HepG2 (cell line): ENCODE measurements around the gene GSAP. TPM values are rescaled to one million over a fixed set of nuclear protein-coding genes. Genes with fewer than 3 reads are reported as not detected.

Experiments used
- BORCS8-MEF2B ChIP-seq: sonication (generic); formaldehyde crosslinking; IDR thresholded peaks from 2 replicates; pipeline ENCODE4 v1.8.0; 2022; ENCODE audit warnings: mild to moderate bottlenecking, missing genetic modification reagents
- FIP1L1 ChIP-seq: fragments of 200-400 bp; formaldehyde crosslinking; IDR thresholded peaks from 2 replicates; pipeline ENCODE4 v1.6.1; 2018; ENCODE audit warnings: low read depth, mild to moderate bottlenecking, low read length, moderate library complexity, borderline replicate concordance; ENCODE audit not compliant: insufficient read depth
- FOXJ3 ChIP-seq: sonication (generic); formaldehyde crosslinking; IDR thresholded peaks from 2 replicates; pipeline ENCODE4 v1.4.0; 2020; ENCODE audit warnings: missing genetic modification reagents, mild to moderate bottlenecking, borderline replicate concordance
- FOXO1 ChIP-seq: sonication (generic); formaldehyde crosslinking; IDR thresholded peaks from 2 replicates; pipeline ENCODE4 v1.4.0; 2020; ENCODE audit warnings: missing genetic modification reagents
- HIVEP1 ChIP-seq: sonication (generic); formaldehyde crosslinking; IDR thresholded peaks from 2 replicates; pipeline ENCODE4 v1.4.0; 2020; ENCODE audit warnings: mild to moderate bottlenecking, missing genetic modification reagents
- HOXA7 ChIP-seq: sonication (generic); formaldehyde crosslinking; IDR thresholded peaks from 2 replicates; pipeline ENCODE4 v1.8.1; 2022; ENCODE audit warnings: mild to moderate bottlenecking, missing genetic modification reagents, moderate library complexity
- NCOR1 ChIP-seq: fragments of 200-600 bp; sonication (generic); IDR thresholded peaks from 2 replicates; pipeline ENCODE4 v1.7.0; 2017; ENCODE audit warnings: antibody characterized with exemption, low read length, borderline replicate concordance
- NFE2L2 ChIP-seq: fragments of 150-350 bp; IDR thresholded peaks from 2 replicates; pipeline ENCODE4 v1.6.1; 2014; ENCODE audit warnings: low read length
- NFIC ChIP-seq: IDR thresholded peaks from 2 replicates; pipeline ENCODE4 v1.6.1; 2012; ENCODE audit warnings: mild to moderate bottlenecking, low read length, inconsistent platforms
- POGZ ChIP-seq: sonication (generic); formaldehyde crosslinking; IDR thresholded peaks from 2 replicates; pipeline ENCODE4 v1.4.0; 2020; ENCODE audit warnings: mild to moderate bottlenecking, missing genetic modification reagents
- REXO4 ChIP-seq: sonication (generic); formaldehyde crosslinking; IDR thresholded peaks from 2 replicates; pipeline ENCODE4 v1.8.0; 2022; ENCODE audit warnings: missing genetic modification reagents, mild to moderate bottlenecking, borderline replicate concordance
- SRSF9 ChIP-seq: fragments of 200-400 bp; formaldehyde crosslinking; IDR thresholded peaks from 2 replicates; pipeline ENCODE4 v1.6.1; 2018; ENCODE audit warnings: borderline replicate concordance, mild to moderate bottlenecking, low read depth, low read length; ENCODE audit not compliant: insufficient read depth, poor library complexity, severe bottlenecking
- ZFP36L1 ChIP-seq: sonication (generic); formaldehyde crosslinking; IDR thresholded peaks from 2 replicates; pipeline ENCODE4 v1.8.0; 2022; ENCODE audit warnings: mild to moderate bottlenecking, missing genetic modification reagents, moderate library complexity
- ZNF7 ChIP-seq: IDR thresholded peaks from 2 replicates; pipeline ENCODE4 v1.6.1; 2016; ENCODE audit warnings: missing biosample characterization, missing genetic modification reagents
- ZNF790 ChIP-seq: sonication (generic); formaldehyde crosslinking; IDR thresholded peaks from 2 replicates; pipeline ENCODE4 v1.8.0; 2022; ENCODE audit warnings: missing genetic modification reagents, mild to moderate bottlenecking, borderline replicate concordance
- ZSCAN31 ChIP-seq: sonication (generic); formaldehyde crosslinking; IDR thresholded peaks from 2 replicates; pipeline ENCODE4 v1.5.0; 2020; ENCODE audit warnings: low read depth, mild to moderate bottlenecking, missing genetic modification reagents
- polyA plus RNA-seq, 8 experiments: library from polyadenylated mRNA; depleted of rRNA in 3 of 8; stranded (reverse) in 7 of 8; unstranded in 1 of 8; fragments of >200 nt; fragmentation: Illumina TruSeq in 4 of 8; extraction: Trizol in 4 of 8; gene quantifications; 2 replicates each; pipeline versions ENCODE4 v1.2.1 to v1.2.3, GENCODE V29; 2011 to 2016; ENCODE audit warnings: low read depth in 4 of 8, missing spikeins in 1 of 8, mixed read lengths in 1 of 8; ENCODE audit not compliant: insufficient read depth in 1 of 8
- total RNA-seq, 5 experiments: library from RNA; depleted of rRNA; stranded (reverse); fragments of >200 nt; fragmentation: Illumina TruSeq; extraction: Trizol; gene quantifications; 2 replicates each; pipeline ENCODE4 v1.2.3, GENCODE V29; 2016; ENCODE audit warnings: low read depth in 1 of 5
- TF ChIP-seq, protein P1 (sequence below): IDR thresholded peaks from 2 replicates; pipeline ENCODE4 v1.6.1; 2012; ENCODE audit warnings: low read depth, low read length, improper control_type of control experiment
- TF ChIP-seq, protein P2 (sequence below): sonication (generic); formaldehyde crosslinking; conservative IDR thresholded peaks from 2 replicates; pipeline ENCODE4 v1.8.0; 2022; ENCODE audit warnings: missing genetic modification reagents
- TF ChIP-seq, protein P3 (sequence below): IDR thresholded peaks from 2 replicates; pipeline ENCODE4 v1.4.0; 2020; ENCODE audit warnings: mild to moderate bottlenecking, missing genetic modification reagents
- TF ChIP-seq, protein P4 (sequence below): sonication (generic); formaldehyde crosslinking; IDR thresholded peaks from 2 replicates; pipeline ENCODE4 v1.4.0; 2020; ENCODE audit warnings: mild to moderate bottlenecking, missing genetic modification reagents
- TF ChIP-seq, protein P5 (sequence below): sonication (generic); formaldehyde crosslinking; IDR thresholded peaks from 2 replicates; pipeline ENCODE4 v1.5.1; 2020; ENCODE audit warnings: missing genetic modification reagents, mild to moderate bottlenecking, borderline replicate concordance

Gene GSAP
- total and polyA plus RNA-seq, 2 of the 13 experiments (the other 11 are each of a cell fraction or from before 2014, with no cell fraction given): 34.6 to 40.6 TPM

DNA sequence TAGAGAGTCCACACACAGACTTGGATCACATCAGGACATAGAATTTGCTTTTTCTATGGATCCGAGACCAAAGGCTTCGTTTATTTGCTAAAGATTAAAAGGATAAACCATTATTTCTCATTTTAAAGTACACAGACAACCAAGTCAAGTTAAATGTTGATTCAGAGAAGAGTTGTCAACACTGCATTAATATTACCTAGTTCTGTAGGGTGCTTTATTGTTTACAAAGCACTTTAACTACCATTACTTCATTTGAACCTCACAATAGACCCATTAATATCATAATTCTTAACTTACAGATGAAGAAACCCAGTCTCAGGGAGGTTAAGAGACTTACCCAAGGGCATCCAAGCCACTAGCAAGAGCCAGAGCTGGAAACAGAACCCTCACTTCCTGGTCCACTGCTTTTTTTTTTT, 43.2 kb upstream of the GSAP start (continued):
- TF ChIP-seq, protein P1, sequence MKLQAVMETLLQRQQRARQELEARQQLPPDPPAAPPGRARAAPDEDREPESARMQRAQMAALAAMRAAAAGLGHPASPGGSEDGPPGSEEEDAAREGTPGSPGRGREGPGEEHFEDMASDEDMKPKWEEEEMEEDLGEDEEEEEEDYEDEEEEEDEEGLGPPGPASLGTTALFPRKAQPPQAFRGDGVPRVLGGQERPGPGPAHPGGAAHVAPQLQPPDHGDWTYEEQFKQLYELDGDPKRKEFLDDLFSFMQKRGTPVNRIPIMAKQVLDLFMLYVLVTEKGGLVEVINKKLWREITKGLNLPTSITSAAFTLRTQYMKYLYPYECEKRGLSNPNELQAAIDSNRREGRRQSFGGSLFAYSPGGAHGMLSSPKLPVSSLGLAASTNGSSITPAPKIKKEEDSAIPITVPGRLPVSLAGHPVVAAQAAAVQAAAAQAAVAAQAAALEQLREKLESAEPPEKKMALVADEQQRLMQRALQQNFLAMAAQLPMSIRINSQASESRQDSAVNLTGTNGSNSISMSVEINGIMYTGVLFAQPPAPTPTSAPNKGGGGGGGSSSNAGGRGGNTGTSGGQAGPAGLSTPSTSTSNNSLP: peak; percentile 89
- TF ChIP-seq NFIC (peak; percentile 93), FOXJ3 (CRISPR knock-in tag) (peak; percentile 89; the same call in 1 of the 2 replicates), SRSF9 (no peak), BORCS8-MEF2B (CRISPR knock-in tag) (no peak), HOXA7 (CRISPR knock-in tag) (no peak), ZNF7 (no peak), FOXO1 (CRISPR knock-in tag) (peak; percentile 14; the same call in 1 of the 2 replicates), HIVEP1 (no peak), ZFP36L1 (no peak), ZNF790 (CRISPR knock-in tag) (no peak), REXO4 (CRISPR knock-in tag) (no peak), NCOR1 (peak; percentile 70; the same call in 1 of the 2 replicates), NFE2L2 (no peak), FIP1L1 (no peak), ZSCAN31 (CRISPR knock-in tag) (no peak), POGZ (CRISPR knock-in tag) (no peak)
- TF ChIP-seq, protein P2, sequence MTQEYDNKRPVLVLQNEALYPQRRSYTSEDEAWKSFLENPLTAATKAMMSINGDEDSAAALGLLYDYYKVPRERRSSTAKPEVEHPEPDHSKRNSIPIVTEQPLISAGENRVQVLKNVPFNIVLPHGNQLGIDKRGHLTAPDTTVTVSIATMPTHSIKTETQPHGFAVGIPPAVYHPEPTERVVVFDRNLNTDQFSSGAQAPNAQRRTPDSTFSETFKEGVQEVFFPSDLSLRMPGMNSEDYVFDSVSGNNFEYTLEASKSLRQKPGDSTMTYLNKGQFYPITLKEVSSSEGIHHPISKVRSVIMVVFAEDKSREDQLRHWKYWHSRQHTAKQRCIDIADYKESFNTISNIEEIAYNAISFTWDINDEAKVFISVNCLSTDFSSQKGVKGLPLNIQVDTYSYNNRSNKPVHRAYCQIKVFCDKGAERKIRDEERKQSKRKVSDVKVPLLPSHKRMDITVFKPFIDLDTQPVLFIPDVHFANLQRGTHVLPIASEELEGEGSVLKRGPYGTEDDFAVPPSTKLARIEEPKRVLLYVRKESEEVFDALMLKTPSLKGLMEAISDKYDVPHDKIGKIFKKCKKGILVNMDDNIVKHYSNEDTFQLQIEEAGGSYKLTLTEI (CRISPR knock-in tag): no peak
- TF ChIP-seq, protein P3, sequence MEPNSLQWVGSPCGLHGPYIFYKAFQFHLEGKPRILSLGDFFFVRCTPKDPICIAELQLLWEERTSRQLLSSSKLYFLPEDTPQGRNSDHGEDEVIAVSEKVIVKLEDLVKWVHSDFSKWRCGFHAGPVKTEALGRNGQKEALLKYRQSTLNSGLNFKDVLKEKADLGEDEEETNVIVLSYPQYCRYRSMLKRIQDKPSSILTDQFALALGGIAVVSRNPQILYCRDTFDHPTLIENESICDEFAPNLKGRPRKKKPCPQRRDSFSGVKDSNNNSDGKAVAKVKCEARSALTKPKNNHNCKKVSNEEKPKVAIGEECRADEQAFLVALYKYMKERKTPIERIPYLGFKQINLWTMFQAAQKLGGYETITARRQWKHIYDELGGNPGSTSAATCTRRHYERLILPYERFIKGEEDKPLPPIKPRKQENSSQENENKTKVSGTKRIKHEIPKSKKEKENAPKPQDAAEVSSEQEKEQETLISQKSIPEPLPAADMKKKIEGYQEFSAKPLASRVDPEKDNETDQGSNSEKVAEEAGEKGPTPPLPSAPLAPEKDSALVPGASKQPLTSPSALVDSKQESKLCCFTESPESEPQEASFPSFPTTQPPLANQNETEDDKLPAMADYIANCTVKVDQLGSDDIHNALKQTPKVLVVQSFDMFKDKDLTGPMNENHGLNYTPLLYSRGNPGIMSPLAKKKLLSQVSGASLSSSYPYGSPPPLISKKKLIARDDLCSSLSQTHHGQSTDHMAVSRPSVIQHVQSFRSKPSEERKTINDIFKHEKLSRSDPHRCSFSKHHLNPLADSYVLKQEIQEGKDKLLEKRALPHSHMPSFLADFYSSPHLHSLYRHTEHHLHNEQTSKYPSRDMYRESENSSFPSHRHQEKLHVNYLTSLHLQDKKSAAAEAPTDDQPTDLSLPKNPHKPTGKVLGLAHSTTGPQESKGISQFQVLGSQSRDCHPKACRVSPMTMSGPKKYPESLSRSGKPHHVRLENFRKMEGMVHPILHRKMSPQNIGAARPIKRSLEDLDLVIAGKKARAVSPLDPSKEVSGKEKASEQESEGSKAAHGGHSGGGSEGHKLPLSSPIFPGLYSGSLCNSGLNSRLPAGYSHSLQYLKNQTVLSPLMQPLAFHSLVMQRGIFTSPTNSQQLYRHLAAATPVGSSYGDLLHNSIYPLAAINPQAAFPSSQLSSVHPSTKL (CRISPR knock-in tag): peak; percentile 93
- TF ChIP-seq, protein P4, sequence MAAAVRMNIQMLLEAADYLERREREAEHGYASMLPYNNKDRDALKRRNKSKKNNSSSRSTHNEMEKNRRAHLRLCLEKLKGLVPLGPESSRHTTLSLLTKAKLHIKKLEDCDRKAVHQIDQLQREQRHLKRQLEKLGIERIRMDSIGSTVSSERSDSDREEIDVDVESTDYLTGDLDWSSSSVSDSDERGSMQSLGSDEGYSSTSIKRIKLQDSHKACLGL: no peak
- TF ChIP-seq, protein P5, sequence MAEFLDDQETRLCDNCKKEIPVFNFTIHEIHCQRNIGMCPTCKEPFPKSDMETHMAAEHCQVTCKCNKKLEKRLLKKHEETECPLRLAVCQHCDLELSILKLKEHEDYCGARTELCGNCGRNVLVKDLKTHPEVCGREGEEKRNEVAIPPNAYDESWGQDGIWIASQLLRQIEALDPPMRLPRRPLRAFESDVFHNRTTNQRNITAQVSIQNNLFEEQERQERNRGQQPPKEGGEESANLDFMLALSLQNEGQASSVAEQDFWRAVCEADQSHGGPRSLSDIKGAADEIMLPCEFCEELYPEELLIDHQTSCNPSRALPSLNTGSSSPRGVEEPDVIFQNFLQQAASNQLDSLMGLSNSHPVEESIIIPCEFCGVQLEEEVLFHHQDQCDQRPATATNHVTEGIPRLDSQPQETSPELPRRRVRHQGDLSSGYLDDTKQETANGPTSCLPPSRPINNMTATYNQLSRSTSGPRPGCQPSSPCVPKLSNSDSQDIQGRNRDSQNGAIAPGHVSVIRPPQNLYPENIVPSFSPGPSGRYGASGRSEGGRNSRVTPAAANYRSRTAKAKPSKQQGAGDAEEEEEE (CRISPR knock-in tag): no peak
